ENCODE data around the gene NTN3. TPM values are rescaled to one million over a fixed set of nuclear protein-coding genes. Genes with fewer than 3 reads are reported as not detected.
"Not testable (repeated sequence)": the region's sequence is repeated elsewhere in the genome, so short reads cannot be mapped to it uniquely, and the experiment has no call there.

The NTN3 gene
- total RNA-seq, 1 donor from 2014 or later, result not detected

GRCh38 chr16:2437032-2437790 is 33.9 kb upstream of the NTN3 start:
- H3K36me3 ChIP-seq, result peaks cover 4% of the 10 kb centered on the region
- H3K4me1 ChIP-seq, result no peaks in the 10 kb centered on the region
- H3K9me3 ChIP-seq, result no peaks in the 10 kb centered on the region
- H3K27ac ChIP-seq, result no peak overlapping the region
- intact Hi-C loops (cut with DNase I), result no loop called here
- no peak overlapping the region for H3K4me3 ChIP-seq
- DNase-seq (peak; percentile 29), ATAC-seq (no peak)
- TF ChIP-seq CTCF (IDR thresholded peaks at IDR 0.05), result no peak
- no peaks in the 10 kb centered on the region for H3K27me3 ChIP-seq

- no peak for DNase-seq
- TF ChIP-seq CTCF (IDR thresholded peaks at IDR 0.05), result no peak
- no peaks in the 10 kb centered on the region for H3K4me1 ChIP-seq
- H3K9me3 ChIP-seq, result no peaks in the 10 kb centered on the region
- H3K27me3 ChIP-seq, result no peaks in the 10 kb centered on the region
- H3K4me3 ChIP-seq, result no peak overlapping the region
- ATAC-seq, result no peak
- no peak overlapping the region for H3K27ac ChIP-seq
- peaks cover 4% of the 10 kb centered on the region for H3K36me3 ChIP-seq
- intact Hi-C loops (cut with DNase I), result no loop called here
These were observed 33.0 kb upstream of the NTN3 start for GRCh38 chr16:2438121-2438520.

DNA sequence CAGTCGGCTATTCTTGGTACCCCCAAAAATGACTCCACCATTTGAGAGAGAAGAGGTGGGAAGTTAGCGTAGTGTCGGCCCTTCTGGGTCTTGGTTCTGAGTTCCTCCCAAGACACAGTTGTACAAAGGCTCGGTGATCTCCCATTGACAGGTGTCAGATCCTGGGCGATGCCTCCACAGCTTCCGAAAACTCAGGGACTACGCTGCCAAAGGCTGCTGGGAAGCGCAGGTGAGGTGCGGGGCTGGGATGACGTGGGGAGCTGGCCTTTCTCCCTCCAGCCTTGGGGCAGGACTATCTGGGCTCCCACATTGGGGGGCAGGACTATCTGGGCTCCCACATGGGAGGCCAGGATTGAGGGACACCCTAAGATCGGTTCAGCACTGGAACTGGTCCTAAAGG is 31.5 kb upstream of the NTN3 start:
- no peak overlapping the region for H3K4me3 ChIP-seq
- DNase-seq, result no peak
- peak; percentile 38 for ATAC-seq
- no peak for TF ChIP-seq CTCF (IDR thresholded peaks at IDR 0.05)
- H3K36me3 ChIP-seq, result peaks cover 4% of the 10 kb centered on the region
- intact Hi-C loops (cut with DNase I), result no loop called here
- no peak overlapping the region for H3K27ac ChIP-seq
- no peaks in the 10 kb centered on the region for H3K4me1 ChIP-seq
- H3K27me3 ChIP-seq, result no peaks in the 10 kb centered on the region
- no peaks in the 10 kb centered on the region for H3K9me3 ChIP-seq

DNA sequence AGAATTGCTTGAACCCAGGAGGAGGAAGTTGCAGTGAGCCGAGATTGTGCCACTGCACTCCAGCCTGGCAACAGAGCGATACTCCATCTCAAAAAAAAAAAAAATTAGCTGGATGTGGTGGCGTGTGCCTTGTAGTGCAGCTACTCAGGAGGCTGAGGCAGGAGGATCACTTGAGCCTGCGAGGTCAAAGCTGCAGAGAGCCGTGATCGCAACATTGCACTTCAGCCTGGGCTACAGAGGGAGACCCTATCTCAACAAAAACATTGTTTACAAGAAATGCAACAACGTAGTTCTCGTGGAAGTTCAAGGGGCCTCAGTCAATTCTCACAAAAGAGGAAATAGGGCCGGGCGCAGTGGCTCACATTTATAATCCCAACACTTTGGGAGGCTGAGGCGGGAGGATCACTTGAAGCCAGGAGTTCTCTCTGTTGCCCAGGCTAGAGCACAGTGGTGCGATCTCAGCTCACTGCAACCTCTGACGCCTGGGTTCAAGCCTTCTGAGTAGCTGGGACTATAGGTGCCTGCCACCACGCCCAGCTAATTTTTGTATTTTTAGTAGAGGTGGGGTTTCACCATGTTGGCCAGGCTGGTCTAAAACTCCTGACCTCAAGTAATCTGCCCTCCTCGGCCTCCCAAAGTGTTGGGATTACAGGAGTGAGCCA is 29.8 kb upstream of the NTN3 start:
- H3K36me3 ChIP-seq; H3K27me3 ChIP-seq; H3K27ac ChIP-seq; H3K9me3 ChIP-seq; H3K4me3 ChIP-seq; DNase-seq; ATAC-seq; H3K4me1 ChIP-seq; intact Hi-C loops (cut with DNase I): not testable (repeated sequence)

- Histone ChIP-seq H3K36me3 (peaks cover 8% of the 10 kb centered on the region), H3K9me3 (no peaks in the 10 kb centered on the region)
- ATAC-seq, result no peak
These were observed 27.5 kb upstream of the NTN3 start for GRCh38 chr16:2443555-2443954.

More at GRCh38 chr16:2443555-2443954, 27.5 kb upstream of the NTN3 start:
- H3K4me3 ChIP-seq, result no peak overlapping the region
- no peak overlapping the region for H3K27ac ChIP-seq
- no peaks in the 10 kb centered on the region for H3K27me3 ChIP-seq
- intact Hi-C loops (cut with DNase I), result no loop called here
- no peak for DNase-seq
- TF ChIP-seq CTCF (IDR thresholded peaks at IDR 0.05), result no peak
- no peaks in the 10 kb centered on the region for H3K4me1 ChIP-seq
